Activated CD4-positive, alpha-beta memory T cell treated with anti-CD3 and anti-CD28 coated beads for 36 hours (primary cell): ENCODE results near the gene NUP210. TPM values are rescaled to one million over a fixed set of nuclear protein-coding genes. Genes with fewer than 3 reads are reported as not detected.

Experiments
- CTCF ChIA-PET: fragments of 350-600 bp; sonication (Branson Sonifier 250); formaldehyde crosslinking; loops from one replicate; lab custom pipeline; 2021; ENCODE audit warnings: antibody characterized with exemption, inconsistent platforms; lab: Charles Lee
- POLR2A ChIA-PET: fragments of 350-600 bp; sonication (Branson Sonifier 250); formaldehyde crosslinking; loops from one replicate; lab custom pipeline; 2021; ENCODE audit warnings: antibody characterized with exemption; lab: Charles Lee
- DNase-seq: peaks from one replicate; pipeline ENCODE4 v3.0.0-alpha.2; 2020
- H3K27ac Mint-ChIP-seq: one replicate; pipeline ENCODE4 v1.8.0; 2021; ENCODE audit warnings: mixed read lengths
- H3K27me3 Mint-ChIP-seq: one replicate; pipeline ENCODE4 v1.8.0; 2021; ENCODE audit warnings: mixed read lengths
- H3K36me3 Mint-ChIP-seq: one replicate; pipeline ENCODE4 v1.8.0; 2021; ENCODE audit warnings: mixed read lengths
- H3K4me1 Mint-ChIP-seq: one replicate; pipeline ENCODE4 v1.8.0; 2021; ENCODE audit warnings: low read depth, mixed read lengths
- H3K4me3 Mint-ChIP-seq: one replicate; pipeline ENCODE4 v1.8.0; 2021; ENCODE audit warnings: mild to moderate bottlenecking, mixed read lengths
- H3K9me3 Mint-ChIP-seq: one replicate; pipeline ENCODE4 v1.8.0; 2021; ENCODE audit warnings: mixed read lengths
- intact Hi-C: fragments of 100-400 bp; cut with micrococcal nuclease; formaldehyde crosslinking; loops from one replicate; pipeline ENCODE4 v1.15.1; 2023
- total RNA-seq, 2 experiments: library from RNA; stranded (reverse); gene quantifications; one replicate each; pipeline ENCODE4 v1.2.3, GENCODE V29; 2021

Gene NUP210
- total RNA-seq, 2 experiments from 2014 or later = 140 to 144 TPM

DNA sequence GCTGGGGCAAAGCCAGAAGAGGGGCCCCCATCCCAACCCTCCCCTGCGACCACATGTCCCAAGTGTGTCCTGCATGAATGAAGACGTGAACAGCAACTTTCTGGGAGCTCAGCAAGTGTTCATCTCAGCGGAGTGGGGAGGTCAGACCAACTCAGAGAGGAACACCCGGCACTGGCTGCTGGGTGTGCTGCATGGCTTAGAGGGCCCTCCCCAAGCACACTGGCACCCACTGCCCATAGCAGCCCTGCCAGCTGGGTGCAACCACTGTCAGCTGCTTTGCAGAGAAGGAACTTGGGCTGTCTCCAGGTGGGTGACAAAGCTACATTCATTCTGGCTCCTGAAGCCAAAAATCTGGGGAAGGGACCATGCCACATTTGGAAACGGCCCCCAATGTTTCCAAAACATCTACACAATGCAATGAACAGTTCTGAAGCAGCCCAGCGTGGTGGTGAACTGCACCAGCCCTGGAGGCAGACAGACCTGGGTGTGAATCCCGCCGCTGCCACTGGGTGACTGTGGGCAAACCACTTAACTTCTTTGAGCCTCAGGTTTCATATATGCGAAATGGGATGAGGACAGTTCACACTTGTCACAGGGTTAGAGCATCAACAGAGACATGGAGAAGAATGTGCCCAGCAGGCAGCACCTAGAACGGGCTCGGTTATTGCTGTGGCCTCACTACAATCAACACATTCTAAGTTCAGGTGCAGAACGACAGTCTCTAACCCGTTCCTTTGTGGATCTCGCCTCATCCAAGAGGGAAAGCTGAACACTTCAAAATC, 145.4 kb downstream of the NUP210 start:
- Mint-ChIP-seq H3K9me3 (no peaks in the 10 kb centered on the region), H3K27ac (no peak overlapping the region), H3K4me1 (no peaks in the 10 kb centered on the region), H3K4me3 (no peak overlapping the region), H3K36me3 (no peaks in the 10 kb centered on the region), H3K27me3 (peaks cover 14% of the 10 kb centered on the region)
- DNase-seq = no peak
- POLR2A ChIA-PET = no interaction called here
- CTCF ChIA-PET = no interaction called here
- intact Hi-C loops = no loop called here

DNA sequence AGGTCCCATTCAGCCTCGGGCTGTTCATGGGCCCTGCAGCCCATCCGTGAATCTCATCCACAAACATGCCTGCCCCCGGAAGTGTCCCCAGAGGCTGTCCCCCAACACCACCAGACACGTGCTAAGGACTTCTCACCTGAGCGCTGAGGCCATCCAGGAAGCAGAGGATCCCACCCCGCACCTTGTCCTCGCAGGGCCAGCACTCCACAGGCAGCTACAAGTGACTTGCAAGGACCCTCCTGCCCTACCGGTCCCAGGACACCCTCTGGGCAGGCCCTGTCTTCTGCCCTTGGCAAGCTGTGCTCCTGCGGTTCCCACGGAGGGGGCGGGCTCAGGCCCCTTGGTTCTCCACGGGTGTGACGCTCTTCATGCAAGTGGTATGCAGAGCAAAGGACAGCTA, 146.0 kb downstream of the NUP210 start:
- Mint-ChIP-seq H3K36me3 (no peaks in the 10 kb centered on the region), H3K27ac (no peak overlapping the region), H3K4me1 (no peaks in the 10 kb centered on the region), H3K27me3 (peaks cover 13% of the 10 kb centered on the region), H3K9me3 (no peaks in the 10 kb centered on the region), H3K4me3 (no peak overlapping the region)
- DNase-seq = no peak
- CTCF ChIA-PET = no interaction called here
- POLR2A ChIA-PET = no interaction called here
- intact Hi-C loops = no loop called here

DNA sequence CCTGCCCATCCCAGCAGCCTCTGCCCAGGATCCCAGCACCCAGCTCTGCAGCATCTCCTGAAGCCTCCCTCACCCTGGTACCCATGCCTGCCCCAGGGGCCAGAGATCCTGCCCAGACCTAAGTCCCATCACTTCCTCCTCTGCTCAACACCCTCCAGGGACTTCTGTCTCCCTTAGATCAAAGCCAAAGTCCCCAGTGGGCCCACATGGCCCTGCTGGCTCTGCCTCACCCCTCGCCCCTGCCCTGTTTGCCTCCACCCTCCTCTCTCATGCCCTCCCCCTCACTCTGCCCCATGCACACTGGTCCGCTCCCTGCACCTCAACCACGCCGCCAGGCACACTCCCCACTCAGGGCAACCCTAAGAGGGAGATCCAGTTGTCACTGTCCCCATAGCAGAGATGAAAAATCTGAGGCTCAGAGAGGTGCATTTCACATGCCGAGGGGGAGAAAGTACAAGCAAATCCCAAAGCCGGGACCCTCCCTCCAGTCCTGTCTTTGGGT, 146.5 kb downstream of the NUP210 start:
- no peaks in the 10 kb centered on the region for H3K4me1 Mint-ChIP-seq
- no peaks in the 10 kb centered on the region for H3K9me3 Mint-ChIP-seq
- H3K36me3 Mint-ChIP-seq = no peaks in the 10 kb centered on the region
- no peak overlapping the region for H3K4me3 Mint-ChIP-seq
- peaks cover 13% of the 10 kb centered on the region for H3K27me3 Mint-ChIP-seq
- no peak for DNase-seq
- H3K27ac Mint-ChIP-seq = no peak overlapping the region
- POLR2A ChIA-PET = no interaction called here
- CTCF ChIA-PET = no interaction called here
- intact Hi-C loops = no loop called here

DNA sequence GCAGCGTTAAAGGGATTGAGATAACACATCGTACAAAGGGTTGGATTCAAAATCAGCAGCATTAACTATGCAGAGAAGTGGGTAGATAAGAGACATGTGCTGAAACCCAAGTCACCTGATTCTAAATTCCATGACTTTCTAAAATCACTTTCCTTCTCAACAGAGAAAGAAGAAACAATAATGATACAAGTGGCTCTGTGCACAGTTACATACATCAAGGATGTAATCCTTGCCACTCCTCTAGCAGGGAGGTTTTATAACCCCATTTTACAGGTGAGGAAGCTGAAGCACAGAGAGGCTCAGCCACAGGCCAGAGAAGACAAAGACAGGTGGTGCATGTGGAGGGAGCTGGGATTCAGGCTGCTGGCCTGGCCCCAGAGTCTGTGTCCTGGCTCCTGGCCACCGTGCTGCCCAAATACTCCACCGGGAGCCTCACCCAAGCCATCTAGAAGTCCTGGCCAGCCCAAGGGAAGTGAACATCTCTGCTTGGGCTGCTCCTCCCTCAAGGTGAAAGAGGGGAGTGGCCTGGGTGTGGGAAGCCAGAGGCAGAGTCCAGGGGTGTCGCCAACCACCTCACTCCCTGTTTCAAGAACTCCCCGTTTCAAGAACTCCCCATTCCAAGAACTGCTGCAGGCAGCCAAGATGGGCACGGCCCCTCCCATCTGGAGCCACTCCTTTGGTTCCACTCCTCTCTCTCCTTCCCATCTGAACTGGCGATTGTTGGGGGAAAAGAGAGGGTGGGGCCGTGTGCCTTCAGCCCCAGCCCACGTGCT, 147.1 kb downstream of the NUP210 start:
- Mint-ChIP-seq H3K36me3 (no peaks in the 10 kb centered on the region), H3K4me3 (no peak overlapping the region), H3K4me1 (no peaks in the 10 kb centered on the region), H3K27ac (no peak overlapping the region), H3K27me3 (peaks cover 13% of the 10 kb centered on the region), H3K9me3 (no peaks in the 10 kb centered on the region)
- POLR2A ChIA-PET = no interaction called here
- intact Hi-C loops = no loop called here
- DNase-seq = no peak
- CTCF ChIA-PET = no interaction called here

DNA sequence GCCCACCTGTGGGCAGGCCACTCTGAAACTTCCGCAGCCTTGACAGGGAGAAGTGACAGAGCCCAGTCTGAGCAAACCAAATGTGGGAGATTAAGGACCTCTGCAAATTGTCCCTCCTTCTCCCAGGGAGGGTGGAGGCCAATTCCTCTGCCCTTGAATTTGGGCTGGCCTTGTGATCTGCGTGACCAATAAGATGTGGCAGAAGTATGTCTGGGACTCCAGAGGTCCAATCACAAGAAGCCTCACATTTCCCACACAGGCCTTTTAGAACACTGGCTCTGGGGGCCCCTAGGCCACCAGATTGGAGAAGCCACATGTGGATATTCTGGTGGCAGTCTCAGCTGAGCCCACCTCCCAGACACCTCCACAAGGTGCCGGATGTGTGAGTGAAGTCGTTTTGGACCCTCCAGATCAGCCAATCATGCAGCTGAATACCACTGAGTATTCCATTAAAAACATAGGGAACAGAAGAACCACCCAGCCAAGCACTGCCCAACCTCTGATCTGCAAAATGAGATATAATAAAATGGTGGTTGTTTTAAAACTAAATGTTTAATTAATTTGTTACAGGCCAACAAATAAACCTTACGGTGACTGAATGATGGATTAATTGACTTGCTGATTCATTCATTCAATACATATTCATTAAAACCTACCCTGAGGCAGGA, 150.3 kb downstream of the NUP210 start:
- DNase-seq = no peak
- Mint-ChIP-seq H3K4me1 (no peaks in the 10 kb centered on the region), H3K36me3 (no peaks in the 10 kb centered on the region), H3K9me3 (no peaks in the 10 kb centered on the region), H3K27ac (no peak overlapping the region), H3K4me3 (no peak overlapping the region), H3K27me3 (peaks cover 8% of the 10 kb centered on the region)
- ChIA-PET POLR2A (no interaction called here), CTCF (no interaction called here)
- intact Hi-C loops = no loop called here

DNA sequence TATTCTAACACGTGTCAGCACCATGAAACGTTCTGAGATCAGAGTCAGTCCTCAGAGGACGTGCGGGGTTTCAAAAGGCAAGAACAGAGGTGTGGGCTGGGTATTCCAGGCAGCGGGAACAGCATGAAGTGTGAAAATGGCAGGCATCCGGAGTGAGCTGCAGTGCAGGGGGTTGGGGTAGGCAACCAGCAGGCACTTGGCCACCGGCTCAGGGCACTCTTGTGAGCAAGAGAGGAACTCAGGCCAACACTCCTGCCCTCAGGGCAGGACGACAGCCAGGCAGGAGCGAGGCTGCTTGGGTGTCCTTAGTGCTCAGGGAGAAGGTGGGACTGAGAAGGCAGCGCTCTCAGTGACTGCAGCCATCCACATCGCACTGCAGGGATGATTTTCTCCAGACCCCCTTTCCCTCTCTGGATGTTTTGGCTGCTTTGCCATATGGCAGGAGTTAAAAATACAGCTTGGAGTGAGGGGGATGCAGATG, 151.1 kb downstream of the NUP210 start:
- ChIA-PET POLR2A (no interaction called here), CTCF (no interaction called here)
- no peaks in the 10 kb centered on the region for H3K36me3 Mint-ChIP-seq
- no peak overlapping the region for H3K4me3 Mint-ChIP-seq
- no peak for DNase-seq
- no peak overlapping the region for H3K27ac Mint-ChIP-seq
- H3K4me1 Mint-ChIP-seq = no peaks in the 10 kb centered on the region
- H3K9me3 Mint-ChIP-seq = no peaks in the 10 kb centered on the region
- intact Hi-C loops = no loop called here
- peaks cover 10% of the 10 kb centered on the region for H3K27me3 Mint-ChIP-seq

DNA sequence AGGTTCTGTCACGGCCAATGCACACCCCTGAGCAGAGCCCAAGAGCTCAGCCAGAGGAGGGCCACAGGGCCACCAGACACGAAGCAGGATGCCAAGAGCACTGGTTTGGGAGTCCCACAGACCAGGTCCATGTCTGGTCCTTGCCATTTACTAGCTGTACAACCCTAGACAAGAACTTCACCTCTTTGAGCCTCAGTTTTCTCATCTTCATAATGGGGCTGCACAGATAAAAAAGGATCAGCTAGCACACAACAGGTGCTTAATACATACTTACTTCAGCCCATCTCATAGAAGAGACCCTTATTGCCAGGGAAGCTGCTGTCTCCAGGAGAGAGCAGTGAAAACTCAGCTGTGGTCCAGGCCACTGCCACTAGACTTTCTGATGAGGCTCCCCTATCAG, 152.0 kb downstream of the NUP210 start:
- CTCF ChIA-PET = no interaction called here
- intact Hi-C loops = no loop called here
- Mint-ChIP-seq H3K4me1 (no peaks in the 10 kb centered on the region), H3K27me3 (peaks cover 10% of the 10 kb centered on the region), H3K4me3 (no peak overlapping the region), H3K36me3 (no peaks in the 10 kb centered on the region), H3K9me3 (no peaks in the 10 kb centered on the region), H3K27ac (no peak overlapping the region)
- DNase-seq = no peak
- POLR2A ChIA-PET = no interaction called here

DNA sequence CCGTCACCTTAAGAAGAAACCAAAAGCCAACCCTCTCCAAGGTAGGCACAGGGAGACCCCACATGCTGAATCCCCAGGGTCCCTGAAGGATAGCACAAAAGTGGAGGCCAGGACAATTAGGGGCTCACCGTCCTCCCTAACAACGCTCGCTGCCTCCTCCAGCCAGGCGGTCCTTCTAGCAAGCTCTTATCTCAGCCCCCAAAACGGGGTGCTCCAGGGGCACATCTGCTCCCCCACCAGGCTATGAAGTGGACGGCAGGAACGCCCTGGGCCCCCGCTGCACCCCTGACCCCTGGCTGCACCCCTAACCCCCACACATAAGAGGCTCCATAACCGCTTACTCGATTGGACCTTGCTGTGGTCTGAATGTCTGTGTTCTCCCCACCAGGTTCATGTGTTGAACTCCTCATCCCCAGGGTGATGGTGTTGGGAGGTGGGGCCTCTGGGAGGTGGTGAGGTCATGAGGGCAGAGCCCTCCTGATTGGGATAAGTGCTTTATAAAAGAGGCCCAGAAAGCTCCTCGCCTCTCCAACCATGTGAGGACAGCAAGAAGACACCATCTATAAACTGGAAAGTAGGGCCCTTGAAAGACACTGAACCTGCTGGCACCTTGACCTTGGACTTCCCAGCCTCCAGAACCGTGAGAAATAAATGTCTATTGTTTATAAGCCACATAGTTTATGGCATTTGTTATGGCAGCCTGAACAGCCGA, 153.3 kb downstream of the NUP210 start:
- no peak for DNase-seq
- ChIA-PET CTCF (no interaction called here), POLR2A (no interaction called here)
- Mint-ChIP-seq H3K4me3 (no peak overlapping the region), H3K27ac (no peak overlapping the region), H3K9me3 (no peaks in the 10 kb centered on the region), H3K27me3 (peaks cover 10% of the 10 kb centered on the region), H3K4me1 (peaks cover 6% of the 10 kb centered on the region), H3K36me3 (no peaks in the 10 kb centered on the region)
- intact Hi-C loops = no loop called here

Other genes starting within 250 kb of the NUP210 start
- gene HDAC11, start 60.0 kb upstream of the NUP210 start, total RNA-seq = 1 to 10 TPM; 3.3 to 4.3 TPM
- gene FBLN2, start 128.8 kb upstream of the NUP210 start, total RNA-seq = not detected